Measurements from ENCODE around the gene EFNA5. TPM values are rescaled to one million over a fixed set of nuclear protein-coding genes. Genes with fewer than 3 reads are reported as not detected.

Gene EFNA5
- total and polyA plus RNA-seq, 2 of the 8 experiments (the other 6 are each of a cell fraction or from before 2014, with no cell fraction given) = 9.6 to 21.8 TPM

GRCh38 chr5:107424491-107424890 is 246.2 kb downstream of the EFNA5 start (continued):
- TF ChIP-seq NRF1 (IDR thresholded peaks at IDR 0.05; ENCODE audit: low read depth, low read length) = no peak
- no peak for TF ChIP-seq TEAD4 (IDR thresholded peaks at IDR 0.05; ENCODE audit: low read depth, low read length)

Data from H1 (cell line).